Activated CD4-positive, alpha-beta T cell treated with anti-CD3 and anti-CD28 coated beads for 48 hours (primary cell): ENCODE results near the gene RNASE8.
"Not testable (repeated sequence)": the region's sequence is repeated elsewhere in the genome, so short reads cannot be mapped to it uniquely, and the experiment has no call there.

Experiments used
- DNase-seq: peaks from one replicate; pipeline ENCODE4 v3.0.0-alpha.2; 2020

Gene RNASE8

GRCh38 chr14:21030531-21030930 lies 27.1 kb upstream of the RNASE8 start:
- DNase-seq = no peak

GRCh38 chr14:21032326-21033132 lies 25.1 kb upstream of the RNASE8 start:
- DNase-seq = no peak

DNA sequence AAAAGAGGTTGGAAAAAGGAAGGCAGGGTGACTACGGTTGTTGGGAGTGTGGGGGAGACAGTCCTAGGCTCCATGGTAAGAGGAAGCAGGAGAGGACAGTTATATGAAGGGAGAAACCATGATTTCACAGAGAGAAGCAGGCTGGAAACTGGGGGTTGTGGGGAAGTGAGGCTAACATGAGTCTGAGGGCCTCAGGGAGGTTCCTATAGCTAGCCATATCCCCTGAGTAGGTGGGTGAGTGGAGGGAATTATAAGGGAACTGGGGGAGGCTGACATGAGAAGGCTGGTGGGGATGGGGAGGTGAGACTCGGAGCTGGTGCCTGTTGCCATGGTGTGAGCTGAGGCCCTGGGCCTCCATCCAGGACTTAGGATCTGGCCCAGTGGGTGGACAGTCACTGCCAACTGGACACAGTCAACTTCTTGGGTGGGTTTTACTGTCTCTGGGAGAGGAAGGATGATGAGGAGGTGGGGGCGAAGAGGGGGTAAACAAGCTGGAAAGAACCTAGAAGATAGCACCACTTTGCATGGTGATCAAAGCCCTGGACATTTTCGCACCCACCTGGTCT lies 24.4 kb upstream of the RNASE8 start:
- no peak for DNase-seq

DNA sequence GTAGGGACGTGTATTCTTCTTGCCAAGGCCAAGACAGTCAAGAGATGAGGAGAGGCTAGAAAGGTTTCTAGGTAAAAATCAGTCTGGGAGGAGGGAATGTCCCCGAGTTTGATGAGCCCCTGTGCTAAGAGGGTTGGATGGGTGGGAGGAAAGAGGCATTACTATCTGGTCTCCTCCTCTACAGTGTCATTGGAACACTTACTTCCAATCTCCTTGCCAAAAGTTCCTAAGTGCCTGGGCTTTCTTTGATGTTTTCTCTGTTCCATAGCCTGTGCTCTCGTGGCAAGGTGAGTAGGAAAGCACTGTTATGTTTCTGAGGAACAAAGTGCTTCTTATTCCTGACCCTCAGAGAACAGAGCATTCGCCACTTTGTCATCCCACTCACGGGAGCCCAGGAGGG lies 22.9 kb upstream of the RNASE8 start, which contains the start of gene RNASE13:
Gene RNASE13 (minus strand): TSS at position 101 of the 400 bp plus-strand sequence. CDS start 519 bp downstream, outside the sequence.
- no peak for DNase-seq

DNA sequence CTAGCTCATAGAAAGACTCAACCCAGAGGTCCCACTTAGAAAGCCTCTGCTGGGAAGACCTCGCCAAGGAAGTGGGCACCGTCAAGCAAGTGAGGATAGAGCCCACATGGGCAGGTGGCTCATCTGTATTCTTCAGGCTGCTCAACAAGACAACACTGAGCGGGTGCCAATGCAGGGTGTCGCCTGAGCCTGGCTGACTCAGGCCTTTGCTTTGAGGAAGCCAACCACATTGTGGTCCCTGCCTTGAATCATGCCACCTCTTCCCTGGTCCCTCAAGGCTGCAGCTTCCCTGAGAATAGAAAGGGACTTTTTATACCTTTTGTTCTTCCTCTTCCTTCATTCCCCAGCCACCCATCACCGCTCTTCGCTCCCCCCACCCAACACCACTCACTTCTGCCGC lies 20.9 kb upstream of the RNASE8 start:
- DNase-seq = no peak

DNA sequence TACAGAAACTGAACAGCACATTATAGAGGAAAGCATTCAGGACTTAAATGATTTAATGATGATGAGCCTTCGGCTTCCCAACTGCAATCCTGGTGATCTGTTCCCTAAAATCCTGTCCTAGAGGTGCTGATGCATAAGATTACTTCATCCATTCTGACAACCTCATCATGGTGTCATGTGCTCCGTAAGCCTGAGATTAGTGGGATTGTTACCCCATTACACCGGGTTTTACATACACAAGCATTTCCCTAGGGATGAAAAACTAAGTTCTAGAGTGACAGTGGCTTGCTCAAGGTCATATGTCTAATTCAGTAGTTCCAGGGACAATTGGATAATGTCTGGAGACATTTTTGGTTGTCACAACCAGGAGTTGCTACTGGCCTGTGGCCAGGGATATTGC lies 20.5 kb upstream of the RNASE8 start:
- no peak for DNase-seq

DNA sequence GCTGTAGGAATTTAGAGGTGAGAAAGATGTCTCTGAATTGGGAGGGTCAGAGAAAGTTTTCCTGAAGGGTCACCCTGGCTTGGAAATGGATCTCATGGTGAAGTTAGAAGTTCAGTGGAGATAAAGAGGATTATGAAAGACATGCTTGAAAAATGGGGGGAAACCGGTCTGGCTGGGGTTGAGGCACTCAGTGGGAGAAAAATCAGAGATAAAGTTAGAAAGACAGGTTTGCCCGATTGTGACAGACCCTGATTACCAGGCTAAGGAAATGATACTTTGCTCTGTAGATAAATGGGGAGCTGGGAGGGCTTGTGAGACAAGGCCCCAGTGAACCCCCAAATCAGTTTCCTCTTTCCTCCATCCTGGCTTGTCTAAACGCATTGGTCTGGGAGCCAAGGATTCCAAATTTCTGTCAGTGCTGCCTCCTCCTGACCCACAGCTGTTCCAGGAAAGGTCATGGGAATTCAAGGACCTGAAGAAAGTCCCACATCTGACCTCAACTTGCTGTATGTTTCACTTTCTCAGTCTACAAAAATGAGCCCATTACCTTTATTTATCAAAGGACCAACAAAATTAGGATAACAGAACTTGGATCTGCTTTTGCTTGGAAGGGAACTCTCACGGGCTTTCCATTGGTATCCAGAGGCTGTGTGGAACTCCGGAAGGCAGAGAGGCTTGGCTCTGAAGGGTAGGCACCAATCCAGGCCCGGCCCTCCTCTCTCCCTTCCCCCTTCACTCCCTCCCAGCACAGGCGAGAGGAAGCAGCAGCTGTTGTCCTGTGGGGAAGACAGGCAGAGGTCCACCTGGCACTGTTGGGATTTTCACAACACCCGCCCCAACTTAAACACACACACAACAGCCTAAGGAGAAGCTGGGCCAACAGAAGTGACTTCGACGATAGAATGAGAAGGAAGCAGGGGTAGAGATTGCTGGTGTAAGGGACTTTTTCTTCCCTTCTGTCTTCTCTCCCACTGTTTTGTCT lies 18.9 kb upstream of the RNASE8 start:
- DNase-seq = no peak

DNA sequence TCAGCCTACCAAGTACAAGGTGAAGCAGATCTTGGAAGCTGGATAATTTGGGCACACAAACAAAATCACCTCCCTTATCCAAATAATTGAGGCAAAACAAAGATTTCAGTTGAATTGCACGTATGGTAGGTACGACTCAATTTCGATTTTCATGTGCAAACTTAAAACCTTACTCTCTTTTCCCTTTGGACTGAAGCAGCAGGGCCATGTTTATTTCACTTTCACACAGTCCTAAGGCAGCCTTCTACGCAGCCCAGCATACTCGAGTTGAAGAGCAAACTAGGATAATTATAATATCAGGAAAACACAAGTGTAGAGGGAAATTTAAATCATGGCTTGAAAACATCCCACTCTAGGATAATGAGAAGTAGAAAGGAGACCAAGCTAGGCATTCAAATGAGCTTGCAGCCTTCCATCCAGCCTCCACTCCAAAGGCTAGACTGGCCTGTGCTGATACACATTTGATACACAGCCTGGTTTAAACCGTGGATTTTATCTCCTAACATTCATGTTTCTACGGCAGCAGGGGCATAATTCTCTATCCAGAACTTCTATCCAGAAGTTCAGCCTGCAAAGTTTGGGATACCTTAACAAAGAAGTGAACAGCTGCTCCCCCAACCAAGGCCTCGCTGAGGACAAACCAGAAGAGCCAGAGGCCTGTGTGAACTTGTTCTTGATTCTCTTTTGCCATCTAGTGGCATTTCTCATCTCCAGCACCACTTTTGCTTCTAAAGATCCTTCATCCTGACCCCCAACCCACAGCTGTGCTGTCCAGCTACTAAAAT lies 17.8 kb upstream of the RNASE8 start:
- DNase-seq = peak; percentile 10

GRCh38 chr14:21040370-21040925 lies 17.2 kb upstream of the RNASE8 start:
- no peak for DNase-seq

DNA sequence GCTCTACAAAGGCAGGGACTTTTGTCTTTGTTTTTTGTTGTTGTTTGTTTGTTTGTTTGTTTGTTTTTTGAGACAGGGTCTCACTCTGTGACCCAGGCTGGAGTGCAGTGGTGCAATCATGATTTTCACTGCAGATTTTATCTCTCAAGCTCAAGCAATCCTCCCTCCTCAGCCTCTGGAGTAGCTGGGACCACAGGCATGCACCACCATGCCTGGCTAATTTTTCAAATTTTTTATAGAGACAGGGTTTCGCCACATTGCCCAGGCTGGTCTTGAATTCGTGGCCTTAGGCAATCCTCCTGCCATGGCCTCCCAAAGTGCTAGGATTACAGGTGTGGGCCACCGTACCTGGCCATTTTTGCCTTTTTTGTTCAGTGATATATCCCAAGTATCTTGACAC lies 16.7 kb upstream of the RNASE8 start:
- not testable (repeated sequence) for DNase-seq

DNA sequence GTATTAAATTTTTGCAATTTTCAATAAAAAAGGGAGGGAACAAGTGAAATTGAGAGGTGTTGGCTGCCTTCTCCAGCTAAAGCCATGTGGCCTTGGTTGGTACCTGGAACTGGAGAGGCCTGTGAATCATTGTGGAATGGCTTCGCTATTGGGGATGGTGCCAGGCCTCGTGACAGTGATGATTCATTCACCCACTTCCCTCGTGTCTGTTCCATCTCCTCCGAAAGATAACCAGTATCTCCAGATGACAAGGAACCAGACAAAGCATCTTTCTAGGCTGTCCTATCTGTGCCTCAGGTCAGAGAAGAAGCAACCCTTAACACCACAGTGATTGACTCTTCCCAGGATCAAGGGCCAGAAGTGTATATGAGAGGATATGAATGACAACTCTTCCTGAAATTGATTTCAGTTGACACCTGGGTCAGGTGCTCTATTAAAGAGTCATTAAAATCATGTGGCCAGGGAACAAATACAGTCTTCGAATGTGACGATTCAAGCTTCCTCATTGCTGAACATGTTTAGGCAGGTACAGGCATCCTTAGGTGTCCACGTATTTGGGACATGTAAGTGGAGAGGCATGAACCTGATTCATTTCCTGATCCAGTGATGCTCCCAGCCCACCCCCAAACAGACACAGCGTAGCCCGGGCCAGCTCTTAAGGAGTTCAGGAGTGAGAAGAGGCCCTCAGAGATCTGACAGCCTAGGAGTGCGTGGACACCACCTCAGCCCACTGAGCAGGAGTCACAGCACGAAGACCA lies 15.8 kb upstream of the RNASE8 start, which contains the start of gene RNASE7:
Gene RNASE7 (plus strand): TSS at position 687 of the 758 bp plus-strand sequence. CDS start 631 bp downstream, outside the sequence.
- DNase-seq = no peak

- DNase-seq = no peak
Measured at GRCh38 chr14:21042918-21043317, 14.7 kb upstream of the RNASE8 start.

DNA sequence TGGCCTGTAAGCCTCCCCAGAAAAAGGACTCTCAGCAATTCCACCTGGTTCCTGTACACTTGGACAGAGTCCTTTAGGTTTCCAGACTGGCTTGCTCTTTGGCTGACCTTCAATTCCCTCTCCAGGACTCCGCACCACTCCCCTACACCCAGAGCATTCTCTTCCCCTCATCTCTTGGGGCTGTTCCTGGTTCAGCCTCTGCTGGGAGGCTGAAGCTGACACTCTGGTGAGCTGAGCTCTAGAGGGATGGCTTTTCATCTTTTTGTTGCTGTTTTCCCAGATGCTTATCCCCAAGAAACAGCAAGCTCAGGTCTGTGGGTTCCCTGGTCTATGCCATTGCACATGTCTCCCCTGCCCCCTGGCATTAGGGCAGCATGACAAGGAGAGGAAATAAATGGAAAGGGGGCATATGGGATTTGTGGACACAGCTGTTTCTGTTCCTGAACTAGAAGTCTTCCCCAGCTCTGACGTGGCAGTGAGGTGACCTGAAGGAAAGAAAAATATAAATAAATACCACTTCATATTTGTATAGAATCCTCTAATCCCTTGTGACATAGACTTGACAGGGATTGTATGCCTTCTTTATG lies 14.1 kb upstream of the RNASE8 start:
- DNase-seq = no peak

DNA sequence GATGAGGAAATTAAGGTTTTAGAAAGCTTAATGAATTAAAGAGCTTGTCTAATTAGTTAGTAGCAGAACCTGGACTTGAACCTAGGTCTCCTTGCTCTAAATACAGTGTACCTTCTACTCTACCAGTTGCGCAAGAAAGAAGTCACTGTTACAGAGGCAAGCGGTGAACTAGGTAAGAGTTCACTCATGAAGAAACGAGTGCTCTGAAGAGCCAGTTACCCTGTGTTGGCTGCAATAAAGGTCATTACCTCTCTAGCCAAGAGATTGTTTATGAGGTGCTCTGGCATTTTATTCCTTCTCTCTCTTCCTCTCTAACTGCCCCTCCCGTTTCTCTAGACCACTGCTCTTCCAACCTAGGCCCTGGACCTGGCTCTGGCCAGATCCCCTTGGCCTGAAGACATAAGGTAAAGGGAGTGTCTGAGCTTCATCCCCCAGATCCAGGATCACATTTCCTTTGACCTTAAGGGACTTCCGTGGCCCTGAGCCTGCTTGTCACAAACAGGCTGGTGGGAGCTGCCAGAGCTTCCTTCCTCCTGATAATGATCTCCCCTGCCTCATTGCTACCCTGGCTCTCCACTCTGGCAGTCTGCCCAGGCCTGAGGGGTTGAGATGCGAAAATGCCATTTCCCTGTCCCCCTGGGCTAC lies 13.5 kb upstream of the RNASE8 start:
- no peak for DNase-seq

DNA sequence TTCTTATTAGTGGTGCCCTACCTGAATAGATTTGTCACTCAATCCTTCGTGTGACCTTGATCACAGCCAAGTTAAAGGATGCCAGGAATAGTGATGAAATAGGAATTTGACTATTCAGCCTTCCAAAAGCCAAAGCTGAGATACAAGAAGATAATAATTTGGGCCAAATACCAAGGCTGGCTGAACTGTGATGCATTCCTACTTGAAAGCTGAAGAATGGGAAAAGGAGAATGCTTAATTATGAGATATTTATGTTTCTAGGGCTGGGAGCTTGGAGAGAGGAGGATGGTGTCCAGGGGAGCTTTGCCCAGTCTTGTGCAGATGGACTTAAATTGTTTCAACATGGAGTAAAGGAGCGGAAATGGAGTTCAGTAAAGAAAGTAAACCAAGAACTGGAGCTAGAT lies 10.2 kb upstream of the RNASE8 start:
- DNase-seq = no peak

- no peak for DNase-seq
Measured at GRCh38 chr14:21048638-21049037, 9.0 kb upstream of the RNASE8 start.

GRCh38 chr14:21049271-21049673 lies 8.3 kb upstream of the RNASE8 start:
- no peak for DNase-seq

GRCh38 chr14:21050597-21050996 lies 7.0 kb upstream of the RNASE8 start:
- DNase-seq = no peak

GRCh38 chr14:21053184-21054122 lies 4.2 kb upstream of the RNASE8 start:
- DNase-seq = no peak
